Gastrocnemius medialis (tissue), 4 donors: ENCODE measurements around the gene SIRT5.

ENCODE experiments used
- CTCF ChIP-seq, 5 experiments: fragments of 450-650 bp in 3 of 5; fragments of 200-600 bp in 2 of 5; sonication (generic) in 2 of 5; IDR thresholded peaks in 4 of 5; conservative IDR thresholded peaks in 1 of 5; 1 replicate in 4 of 5; 2 replicates in 1 of 5; pipeline ENCODE4 v1.5.1; 2016 to 2019; ENCODE audit warnings: antibody characterized with exemption in 5 of 5, mild to moderate bottlenecking in 3 of 5, moderate library complexity in 3 of 5
- POLR2A ChIP-seq, 2 donors: fragments of 450-650 bp; IDR thresholded peaks; one replicate each; pipeline ENCODE4 v1.6.1; 2017; ENCODE audit warnings: antibody characterized with exemption in 2 of 2, mild to moderate bottlenecking in 2 of 2, moderate library complexity in 2 of 2

DNA sequence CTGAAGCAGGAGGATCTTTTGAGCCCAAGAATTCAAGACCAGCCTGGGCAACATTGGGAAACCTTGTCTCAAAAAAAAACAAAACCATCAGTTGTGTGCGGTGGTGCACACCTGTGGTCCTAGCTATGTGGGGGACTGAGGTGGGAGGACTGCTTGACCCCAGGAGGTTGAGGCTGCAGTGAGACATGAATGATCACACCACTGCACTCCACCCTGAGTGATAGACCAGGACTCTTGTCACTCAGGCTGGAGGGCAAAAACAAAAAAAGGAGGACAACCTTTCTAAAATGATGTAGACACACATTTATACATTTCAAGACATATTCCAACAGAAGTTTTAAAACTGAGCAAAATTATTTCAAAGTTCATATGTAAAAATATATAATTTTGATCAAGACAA lies 85.9 kb downstream of the SIRT5 start:
- TF ChIP-seq CTCF (IDR thresholded peaks at IDR 0.05 in 4 of 5, conservative IDR thresholded peaks at IDR 0.05 in 1 of 5) (no peak), POLR2A (IDR thresholded peaks at IDR 0.05) (no peak)
